Astrocyte (in vitro differentiated cells and primary cell): Measurements from ENCODE around the gene GIGYF2.

ENCODE experiments used
- CTCF ChIP-seq: IDR thresholded peaks from 2 replicates; pipeline ENCODE4 v1.5.1; 2011; ENCODE audit warnings: low read depth, mild to moderate bottlenecking, inconsistent platforms, low read length, moderate library complexity; ENCODE audit not compliant: insufficient read depth
- EZH2 ChIP-seq: IDR thresholded peaks from 2 replicates; pipeline ENCODE4 v1.6.1; 2012; ENCODE audit warnings: mild to moderate bottlenecking, low read length, inconsistent platforms; ENCODE audit not compliant: insufficient read depth

GRCh38 chr2:232896720-232897597 is 199.8 kb downstream of the GIGYF2 start:
- TF ChIP-seq CTCF (no peak), EZH2 (no peak)
